K562 (cell line): Measurements from ENCODE around the gene ACY1. TPM values are rescaled to one million over a fixed set of nuclear protein-coding genes. Genes with fewer than 3 reads are reported as not detected.

ENCODE experiments used
- ATAC-seq: fragments of 200-7000 bp; cut with Tn5 transposase; 3 replicates; pipeline ENCODE4 v1.9.1; 2020; ENCODE audit warnings: moderate library complexity
- BruUV-seq: library from RNA; stranded (reverse); fragments of 400-500 nt; replicated peaks from 2 replicates; lab custom pipeline; 2021; lab: Mats Ljungman, UMichigan
- CTCF ChIA-PET: fragments of 300-600 bp; formaldehyde crosslinking; extraction: SDS; loops from one replicate; lab custom pipeline; 2021; ENCODE audit warnings: low intra/inter-chr PET ratio; lab: Yijun Ruan, JAX
- POLR2A ChIA-PET: fragments of 300-600, 350-650 bp; sonication (Branson Sonifier 250); formaldehyde crosslinking; extraction: SDS; loops from one replicate; lab custom pipeline; 2021; ENCODE audit warnings: antibody characterized with exemption, inconsistent platforms; lab: Yijun Ruan, JAX
- DNase-seq, 4 experiments: peaks; one replicate each; pipeline versions ENCODE4 v3.0.0 to v3.0.0-alpha.2; 2011 to 2018; ENCODE audit warnings: low spot score in 3 of 4, mixed read lengths in 3 of 4; ENCODE audit errors: extremely low read depth in 1 of 4
- FAIRE-seq: peaks from 2 replicates; lab custom pipeline; 2011; peaks lifted over from hg19 to GRCh38; lab: Jason Lieb, UNC
- H2AFZ ChIP-seq: 2 replicates; pipeline ENCODE4 v1.6.0; 2011; ENCODE audit warnings: low read depth, low read length, control low read depth, inconsistent platforms
- H3K27ac ChIP-seq: fragments of 200-600 bp; 3 replicates; pipeline ENCODE4 v1.8.0; 2011; ENCODE audit warnings: low read depth, mild to moderate bottlenecking, control low read depth, inconsistent platforms, low read length, moderate library complexity, mixed read lengths; ENCODE audit errors: extremely low read depth
- H3K27me3 ChIP-seq, 2 experiments: fragments of 300-600 bp in 1 of 2; 2 replicates in 1 of 2; 3 replicates in 1 of 2; pipeline versions ENCODE4 v1.6.0 to v1.8.0; 2011; ENCODE audit warnings: inconsistent platforms in 2 of 2, low read length in 2 of 2, mild to moderate bottlenecking in 1 of 2, mixed read lengths in 1 of 2, moderate library complexity in 1 of 2; ENCODE audit not compliant: control insufficient read depth in 2 of 2, insufficient read depth in 2 of 2
- H3K36me3 ChIP-seq: fragments of 300-600 bp; 3 replicates; pipeline ENCODE4 v1.8.0; 2011; ENCODE audit warnings: mild to moderate bottlenecking, low read length, inconsistent platforms; ENCODE audit not compliant: control insufficient read depth, insufficient read depth
- H3K4me1 ChIP-seq, 2 experiments: fragments of 200-600 bp in 1 of 2; replicated peaks in 1 of 2; 2 replicates in 1 of 2; 3 replicates in 1 of 2; pipeline versions ENCODE4 v1.5.1 to v1.8.0; 2011; ENCODE audit warnings: inconsistent platforms in 2 of 2, low read length in 2 of 2, mild to moderate bottlenecking in 1 of 2, mixed read lengths in 1 of 2, moderate library complexity in 1 of 2; ENCODE audit not compliant: control insufficient read depth in 2 of 2, insufficient read depth in 2 of 2
- H3K4me2 ChIP-seq: 2 replicates; pipeline ENCODE4 v1.6.1; 2011; ENCODE audit warnings: low read length, control low read depth, inconsistent platforms, mixed read lengths; ENCODE audit not compliant: insufficient read depth
- H3K4me3 ChIP-seq: fragments of 200-600 bp; sonication (generic), shearing (Covaris generic); 2 replicates; pipeline ENCODE4 v1.5.1; 2016; ENCODE audit warnings: control low read depth, inconsistent platforms
- H3K79me2 ChIP-seq: fragments of 200-600 bp; 3 replicates; pipeline ENCODE4 v1.8.0; 2011; ENCODE audit warnings: low read length, inconsistent platforms; ENCODE audit not compliant: control insufficient read depth, insufficient read depth
- H3K9ac ChIP-seq, 2 experiments: 2 replicates each; pipeline versions ENCODE4 v1.6.0 to v1.6.1; 2011; ENCODE audit warnings: low read depth in 2 of 2, low read length in 2 of 2, control low read depth in 1 of 2, inconsistent platforms in 1 of 2, mild to moderate bottlenecking in 1 of 2, mixed read lengths in 1 of 2; ENCODE audit not compliant: insufficient read depth in 1 of 2
- H3K9me1 ChIP-seq: one replicate; pipeline ENCODE4 v1.6.0; 2011; ENCODE audit warnings: inconsistent platforms, mild to moderate bottlenecking, low read length, moderate library complexity; ENCODE audit not compliant: control insufficient read depth, insufficient read depth
- H3K9me3 ChIP-seq: replicated peaks from 2 replicates; pipeline ENCODE4 v1.5.1; 2011; ENCODE audit warnings: low read depth, low read length, inconsistent platforms; ENCODE audit not compliant: control insufficient read depth, insufficient read depth
- H4K20me1 ChIP-seq: replicated peaks from 2 replicates; pipeline ENCODE4 v1.6.1; 2011; ENCODE audit warnings: low read length, inconsistent platforms, mixed read lengths; ENCODE audit not compliant: control insufficient read depth, insufficient read depth
- MCM5 ChIP-seq: fragments of 450-650 bp; IDR thresholded peaks from 2 replicates; pipeline ENCODE4 v1.6.1; 2016; ENCODE audit warnings: low read depth
- MTA1 ChIP-seq: fragments of 450-650 bp; IDR thresholded peaks from 2 replicates; pipeline ENCODE4 v1.6.1; 2017; ENCODE audit warnings: borderline replicate concordance
- MTA3 ChIP-seq: fragments of 450-650 bp; formaldehyde crosslinking; IDR thresholded peaks from 2 replicates; pipeline ENCODE4 v1.6.1; 2017; ENCODE audit warnings: mild to moderate bottlenecking, borderline replicate concordance
- OTX1 ChIP-seq: fragments of 450-650 bp; formaldehyde crosslinking; IDR thresholded peaks from 2 replicates; pipeline ENCODE4 v1.4.0; 2022; ENCODE audit warnings: mild to moderate bottlenecking
- PHF8 ChIP-seq: fragments of 200-600 bp; sonication (generic); IDR thresholded peaks from 2 replicates; pipeline ENCODE4 v1.6.1; 2012; ENCODE audit warnings: mixed run types, mild to moderate bottlenecking, inconsistent platforms, low read length, moderate library complexity, borderline replicate concordance
- ZNF655 ChIP-seq: fragments of 250-450 bp; sonication (Bioruptor Pico); IDR thresholded peaks from 2 replicates; pipeline ENCODE4 v1.5.0; 2021
- WGBS: fragments of 100-300 bp; shearing (Covaris generic); methylation state at CpG from one replicate; pipeline ENCODE4 v1.1.6; 2016; ENCODE audit warnings: low coverage, mixed read lengths; ENCODE audit not compliant: insufficient coverage; ENCODE audit errors: missing lambda C conversion rate; 5-methylcytosine and 5-hydroxymethylcytosine counted together
- in situ Hi-C: fragments of 300-500 bp; cut with MboI; formaldehyde crosslinking; loops from 4 replicates; pipeline ENCODE4 v1.15.0; 2018; ENCODE audit warnings: inconsistent platforms, mixed read lengths
- intact Hi-C: fragments of 100-400 bp; cut with micrococcal nuclease; formaldehyde crosslinking; loops from 2 replicates; pipeline ENCODE4 v1.14.2; 2022
- polyA plus RNA-seq, 8 experiments: library from polyadenylated mRNA; depleted of rRNA in 4 of 8; stranded (reverse) in 5 of 8; unstranded in 3 of 8; fragments of >200 nt; fragmentation: Nextera tagmentation in 2 of 8; fragmentation: Illumina TruSeq in 1 of 8; extraction: Ambion mirVana in 2 of 8; extraction: Trizol in 1 of 8; gene quantifications; 2 replicates each; pipeline versions ENCODE4 v1.2.1 to v1.2.3, GENCODE V29; 2011 to 2014; ENCODE audit warnings: inconsistent platforms in 1 of 8, missing spikeins in 1 of 8
- total RNA-seq, 7 experiments: library from RNA; depleted of rRNA in 6 of 7; stranded (reverse); fragments of >200 nt in 6 of 7; fragmentation: Illumina TruSeq in 2 of 7; extraction: Trizol in 2 of 7; gene quantifications; 2 replicates each; pipeline versions ENCODE4 v1.2.1 to v1.2.3, GENCODE V29; 2011 to 2021; ENCODE audit warnings: low replicate concordance in 1 of 7

ACY1 gene
- total and polyA plus RNA-seq, 9 of the 15 experiments (the other 6 are each of a cell fraction or from before 2014, with no cell fraction given): 70.7 to 195 (median 123) TPM

DNA sequence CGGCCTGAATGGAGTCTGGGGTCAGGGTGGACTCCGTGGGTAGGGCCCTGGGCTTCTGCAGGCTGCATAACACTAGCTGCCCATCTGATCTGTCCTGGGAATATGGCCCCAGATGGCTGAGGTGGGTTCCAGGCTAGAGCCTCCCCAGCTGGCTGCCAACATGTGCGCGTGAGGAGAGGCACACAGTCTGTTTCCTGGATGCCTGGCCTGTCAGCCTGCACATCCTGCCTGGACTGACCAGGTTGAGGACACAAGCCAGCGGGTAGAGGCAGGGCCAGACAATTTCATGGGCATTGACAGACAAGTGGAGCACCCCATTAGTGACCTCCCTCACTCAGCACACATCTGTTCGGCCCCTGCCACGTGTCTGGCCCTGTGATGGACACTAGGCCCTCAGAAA is 42.1 kb downstream of the ACY1 start:
- no peak for FAIRE-seq

More for the DNA sequence above, 42.1 kb downstream of the ACY1 start:
- Histone ChIP-seq H3K27ac (no peak overlapping the region), H2AFZ (no peak overlapping the region), H3K4me3 (no peak overlapping the region), H3K9me1 (no peaks in the 10 kb centered on the region), H3K27me3 (no peaks in the 10 kb centered on the region), H4K20me1 (no peaks in the 10 kb centered on the region), H3K4me1 (peaks cover 27 to 33% of the 10 kb centered on the region in 2 experiments), H3K4me2 (no peak overlapping the region), H3K36me3 (no peaks in the 10 kb centered on the region), H3K79me2 (no peaks in the 10 kb centered on the region), H3K9ac (no peak overlapping the region), H3K9me3 (no peaks in the 10 kb centered on the region)
- BruUV-seq: no TSS peak
- in situ Hi-C loops (no loop called here), intact Hi-C loops (no loop called here)
- WGBS: 28% methylated on average over 5 of the region's 7 CpGs
- CTCF ChIA-PET: no interaction called here
- DNase-seq (no peak), ATAC-seq (no peak)
- TF ChIP-seq MTA3: no peak
- no peak for TF ChIP-seq ZNF655 (CRISPR knock-in tag)
- no peak for TF ChIP-seq OTX1 (CRISPR knock-in tag)
- TF ChIP-seq MCM5: no peak
- no peak for TF ChIP-seq PHF8
- no peak for TF ChIP-seq MTA1
- POLR2A ChIA-PET: no interaction called here
